Duodenal mucosa (tissue), 2 donors: ENCODE measurements around the gene PITPNM3.

Source experiments
- H3K27ac ChIP-seq: one replicate; pipeline ENCODE4 v1.7.0; 2013; ENCODE audit warnings: low read depth, low read length
- H3K27me3 ChIP-seq, 2 donors: one replicate each; pipeline ENCODE4 v1.7.0; 2013; ENCODE audit warnings: low read length in 2 of 2, control low read depth in 1 of 2; ENCODE audit not compliant: insufficient read depth in 2 of 2, control insufficient read depth in 1 of 2
- H3K36me3 ChIP-seq, 2 donors: one replicate each; pipeline ENCODE4 v1.7.0; 2013; ENCODE audit warnings: low read length in 2 of 2, control low read depth in 1 of 2; ENCODE audit not compliant: insufficient read depth in 2 of 2, control insufficient read depth in 1 of 2
- H3K4me1 ChIP-seq, 2 donors: one replicate each; pipeline ENCODE4 v1.7.0; 2013; ENCODE audit warnings: low read length in 2 of 2, control low read depth in 1 of 2; ENCODE audit not compliant: insufficient read depth in 2 of 2, control insufficient read depth in 1 of 2
- H3K4me3 ChIP-seq, 2 donors: one replicate each; pipeline ENCODE4 v1.7.0; 2013; ENCODE audit warnings: low read length in 2 of 2, low read depth in 1 of 2
- H3K9ac ChIP-seq, 2 donors: one replicate each; pipeline ENCODE4 v1.7.0; 2013; ENCODE audit warnings: low read length in 2 of 2, low read depth in 1 of 2
- H3K9me3 ChIP-seq, 2 donors: one replicate each; pipeline ENCODE4 v1.7.0; 2013; ENCODE audit warnings: low read length in 2 of 2, control low read depth in 1 of 2; ENCODE audit not compliant: control insufficient read depth in 1 of 2

Gene PITPNM3

GRCh38 chr17:6554342-6554741 lies 2.0 kb downstream of the PITPNM3 start:
- H3K4me3 ChIP-seq, result no peak overlapping the region
- H3K9me3 ChIP-seq, result no peaks in the 10 kb centered on the region
- H3K36me3 ChIP-seq, result no peaks in the 10 kb centered on the region
- H3K9ac ChIP-seq, result no peak overlapping the region
- peaks cover 14 to 15% of the 10 kb centered on the region in 2 donors for H3K27me3 ChIP-seq
- peaks cover 18 to 25% of the 10 kb centered on the region in 2 donors for H3K4me1 ChIP-seq
- H3K27ac ChIP-seq, result no peak overlapping the region

GRCh38 chr17:6551869-6552531 lies 4.4 kb downstream of the PITPNM3 start:
- Histone ChIP-seq H3K36me3 (no peaks in the 10 kb centered on the region), H3K4me3 (peak overlapping the region in 1 of 2 donors; percentile 24), H3K9me3 (no peaks in the 10 kb centered on the region), H3K9ac (peak overlapping the region in 1 of 2 donors; percentile 17), H3K27me3 (peaks cover 12 to 14% of the 10 kb centered on the region in 2 donors), H3K4me1 (peaks cover 18 to 33% of the 10 kb centered on the region in 2 donors), H3K27ac (no peak overlapping the region)

- Histone ChIP-seq H3K27me3 (peaks cover 12 to 14% of the 10 kb centered on the region in 2 donors), H3K27ac (no peak overlapping the region), H3K4me3 (no peak overlapping the region), H3K4me1 (peaks cover 18 to 33% of the 10 kb centered on the region in 2 donors), H3K9me3 (no peaks in the 10 kb centered on the region), H3K9ac (no peak overlapping the region), H3K36me3 (no peaks in the 10 kb centered on the region)
Measured at GRCh38 chr17:6551356-6551755, 5.0 kb downstream of the PITPNM3 start.

GRCh38 chr17:6549384-6550036 lies 6.8 kb downstream of the PITPNM3 start:
- no peaks in the 10 kb centered on the region for H3K36me3 ChIP-seq
- no peak overlapping the region for H3K27ac ChIP-seq
- H3K4me1 ChIP-seq, result peaks cover 7 to 23% of the 10 kb centered on the region in 2 donors
- peaks cover 2% of the 10 kb centered on the region in 2 donors for H3K27me3 ChIP-seq
- H3K9me3 ChIP-seq, result no peaks in the 10 kb centered on the region
- no peak overlapping the region for H3K4me3 ChIP-seq
- no peak overlapping the region for H3K9ac ChIP-seq

GRCh38 chr17:6548578-6549330 lies 7.6 kb downstream of the PITPNM3 start:
- no peak overlapping the region for H3K27ac ChIP-seq
- no peaks in the 10 kb centered on the region for H3K36me3 ChIP-seq
- H3K9ac ChIP-seq, result no peak overlapping the region
- H3K4me3 ChIP-seq, result no peak overlapping the region
- H3K9me3 ChIP-seq, result no peaks in the 10 kb centered on the region
- H3K27me3 ChIP-seq, result peaks cover 0 to 2% of the 10 kb centered on the region in 2 donors
- H3K4me1 ChIP-seq, result peaks cover 7 to 20% of the 10 kb centered on the region in 2 donors

GRCh38 chr17:6548034-6548433 lies 8.3 kb downstream of the PITPNM3 start:
- Histone ChIP-seq H3K4me3 (no peak overlapping the region), H3K4me1 (peaks cover 7 to 20% of the 10 kb centered on the region in 2 donors), H3K36me3 (no peaks in the 10 kb centered on the region), H3K9ac (no peak overlapping the region), H3K9me3 (no peaks in the 10 kb centered on the region), H3K27ac (no peak overlapping the region), H3K27me3 (no peaks in the 10 kb centered on the region)

- Histone ChIP-seq H3K27me3 (no peaks in the 10 kb centered on the region), H3K9me3 (no peaks in the 10 kb centered on the region), H3K9ac (no peak overlapping the region), H3K36me3 (no peaks in the 10 kb centered on the region), H3K27ac (no peak overlapping the region), H3K4me1 (peaks cover 7 to 18% of the 10 kb centered on the region in 2 donors), H3K4me3 (no peak overlapping the region)
Measured at GRCh38 chr17:6547336-6547735, 9.0 kb downstream of the PITPNM3 start.

GRCh38 chr17:6546069-6546718 lies 10.2 kb downstream of the PITPNM3 start:
- Histone ChIP-seq H3K27ac (no peak overlapping the region), H3K27me3 (no peaks in the 10 kb centered on the region), H3K4me1 (peaks cover 0 to 8% of the 10 kb centered on the region in 2 donors), H3K4me3 (no peak overlapping the region), H3K9me3 (no peaks in the 10 kb centered on the region), H3K9ac (no peak overlapping the region), H3K36me3 (no peaks in the 10 kb centered on the region)

- Histone ChIP-seq H3K27ac (no peak overlapping the region), H3K9ac (no peak overlapping the region), H3K4me3 (no peak overlapping the region), H3K9me3 (no peaks in the 10 kb centered on the region), H3K36me3 (no peaks in the 10 kb centered on the region), H3K27me3 (no peaks in the 10 kb centered on the region), H3K4me1 (peaks cover 0 to 8% of the 10 kb centered on the region in 2 donors)
Measured at GRCh38 chr17:6545291-6545690, 11.1 kb downstream of the PITPNM3 start.

- Histone ChIP-seq H3K4me3 (no peak overlapping the region), H3K4me1 (peaks cover 0 to 8% of the 10 kb centered on the region in 2 donors), H3K36me3 (no peaks in the 10 kb centered on the region), H3K9ac (no peak overlapping the region), H3K9me3 (no peaks in the 10 kb centered on the region), H3K27ac (no peak overlapping the region), H3K27me3 (no peaks in the 10 kb centered on the region)
Measured at GRCh38 chr17:6544011-6544370, 12.4 kb downstream of the PITPNM3 start.
